HPDE6-E6E7 (cell line): ENCODE results near the gene SPOCK3.

ENCODE experiments used
- DNase-seq: peaks from one replicate; pipeline ENCODE4 v3.0.0; 2011; ENCODE audit warnings: missing footprints; ENCODE audit errors: extremely low spot score

SPOCK3 gene

GRCh38 chr4:167176723-167177367 lies 57.4 kb downstream of the SPOCK3 start:
- DNase-seq = no peak

- DNase-seq = no peak
Measured at GRCh38 chr4:167171928-167172327, 62.4 kb downstream of the SPOCK3 start.

DNA sequence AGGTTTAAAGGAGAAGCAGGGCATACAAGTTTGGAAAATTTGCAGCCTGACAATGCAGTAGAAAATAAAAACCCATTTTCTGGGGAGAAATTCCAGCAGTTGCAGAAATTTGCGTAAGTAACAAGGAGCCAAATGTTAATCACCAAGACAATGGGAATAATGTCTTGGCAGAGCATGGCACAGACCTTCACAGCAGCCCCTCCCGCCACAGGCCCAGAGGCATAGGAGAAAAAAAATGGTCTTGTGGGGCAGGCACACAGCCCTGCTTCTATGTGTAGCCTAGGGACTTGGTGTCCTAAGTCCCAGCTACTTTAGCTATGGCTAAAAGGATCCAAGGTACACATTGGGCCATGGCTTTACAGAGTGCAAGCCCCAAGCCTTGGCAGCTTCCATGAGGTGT lies 65.7 kb downstream of the SPOCK3 start:
- no peak for DNase-seq

- no peak for DNase-seq
Measured at GRCh38 chr4:167150587-167150986, 83.7 kb downstream of the SPOCK3 start.

- DNase-seq = no peak
Measured at GRCh38 chr4:167144605-167145004, 89.7 kb downstream of the SPOCK3 start.

DNA sequence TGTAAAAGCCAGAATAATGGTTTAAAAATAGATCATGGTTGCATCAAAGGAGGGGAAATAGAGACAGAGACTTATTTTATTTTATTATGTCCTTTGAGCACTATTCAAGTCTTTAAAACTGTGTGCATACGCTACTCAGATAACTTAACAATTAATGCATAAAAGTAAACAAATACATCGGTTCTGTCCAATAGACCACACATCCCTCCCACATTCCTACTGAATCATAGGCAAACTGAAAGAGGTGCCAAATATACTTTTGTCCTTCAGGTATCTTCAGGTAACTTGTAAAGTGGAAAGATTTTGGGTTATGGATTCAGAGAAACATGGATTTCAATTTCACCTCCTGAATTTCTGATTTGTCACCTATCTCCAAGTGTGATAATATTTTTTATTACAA lies 91.3 kb downstream of the SPOCK3 start:
- no peak for DNase-seq

DNA sequence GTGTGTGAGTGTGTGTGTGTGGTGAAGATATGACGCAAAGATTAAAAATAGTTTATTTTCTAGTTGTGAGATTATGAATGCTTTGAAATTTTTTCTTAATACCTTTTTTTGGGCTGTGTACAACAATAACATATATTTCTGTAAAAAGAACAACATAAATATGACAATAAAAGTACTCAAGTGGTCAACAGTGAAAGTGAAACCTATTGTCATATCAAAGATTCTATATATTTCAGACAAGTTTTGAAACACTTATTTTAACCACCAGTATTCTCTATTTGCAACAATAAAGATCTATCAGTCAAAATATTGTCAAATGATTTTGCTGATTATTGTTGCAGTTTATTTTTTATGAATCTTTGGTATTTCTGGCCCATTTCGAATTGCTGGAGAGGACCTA lies 98.0 kb downstream of the SPOCK3 start:
- no peak for DNase-seq

GRCh38 chr4:167129146-167129545 lies 105.1 kb downstream of the SPOCK3 start:
- no peak for DNase-seq

GRCh38 chr4:167119392-167119791 lies 114.9 kb downstream of the SPOCK3 start:
- no peak for DNase-seq

DNA sequence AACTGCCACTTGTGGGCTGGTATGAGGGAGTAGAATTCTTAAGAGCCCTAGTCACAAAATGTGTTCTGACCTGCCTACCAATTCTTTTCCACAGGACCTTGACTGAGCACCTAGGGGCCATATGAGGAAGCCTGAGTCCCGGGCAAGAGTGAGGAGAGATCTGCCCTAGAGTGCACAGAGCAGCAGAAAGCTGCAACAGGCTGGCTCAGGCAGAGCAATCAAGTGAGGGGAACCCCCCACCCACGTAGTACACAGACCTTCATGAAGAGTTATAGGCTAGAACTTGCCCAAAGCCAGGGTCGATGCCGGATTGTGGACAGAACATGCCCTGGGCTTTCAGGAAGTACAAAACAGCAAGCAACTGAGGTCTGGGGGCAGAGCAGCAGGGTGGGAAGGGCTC lies 117.0 kb downstream of the SPOCK3 start:
- peak; percentile 55 for DNase-seq

DNA sequence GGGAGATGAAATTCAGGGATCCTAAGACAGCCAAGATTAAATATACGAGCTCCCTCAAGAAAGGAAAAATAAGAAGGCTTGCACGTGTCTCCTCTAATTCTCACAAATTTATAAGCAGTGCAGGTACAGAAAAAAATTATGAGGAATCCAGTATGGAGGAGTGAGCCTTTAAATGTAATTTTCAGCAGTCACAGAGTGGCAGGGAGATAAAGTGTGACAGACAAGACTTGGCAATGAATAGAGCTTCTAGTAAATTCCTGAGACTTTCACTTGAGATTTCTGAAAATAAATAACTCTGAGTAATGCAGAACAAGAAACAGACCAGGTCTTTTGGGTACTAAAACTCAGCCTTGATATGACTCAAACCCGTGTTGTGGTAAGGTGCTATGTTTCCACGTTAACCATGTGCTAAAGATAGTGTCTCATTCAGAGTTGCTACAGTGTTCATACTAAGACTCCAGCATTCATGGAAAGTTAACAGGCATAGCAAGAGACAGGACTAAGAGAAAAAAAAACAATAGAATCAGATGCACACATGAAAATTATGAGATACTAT lies 119.8 kb downstream of the SPOCK3 start:
- no peak for DNase-seq

- DNase-seq = no peak
Measured at GRCh38 chr4:167111622-167112021, 122.7 kb downstream of the SPOCK3 start.

- no peak for DNase-seq
Measured at GRCh38 chr4:167111092-167111491, 123.2 kb downstream of the SPOCK3 start.

GRCh38 chr4:167109859-167110258 lies 124.4 kb downstream of the SPOCK3 start:
- DNase-seq = no peak

DNA sequence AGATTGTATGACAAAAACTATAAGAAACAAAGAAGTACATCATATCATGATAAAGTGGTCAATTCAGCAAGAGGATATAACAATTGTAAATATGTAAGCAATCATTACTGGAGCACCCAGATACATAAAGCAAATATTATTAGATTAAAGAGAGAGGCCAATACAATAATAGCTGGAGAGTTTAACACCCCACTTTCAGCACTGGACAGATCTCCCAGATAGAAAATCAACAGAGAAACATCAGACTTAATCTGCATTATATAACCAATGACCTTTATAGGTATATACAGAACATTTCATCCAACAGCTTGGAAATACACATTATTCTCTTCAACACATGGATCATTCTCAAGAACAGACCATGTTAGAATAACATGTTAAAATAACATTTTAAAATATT lies 128.4 kb downstream of the SPOCK3 start:
- no peak for DNase-seq

GRCh38 chr4:167102475-167102874 lies 131.8 kb downstream of the SPOCK3 start:
- DNase-seq = no peak

DNA sequence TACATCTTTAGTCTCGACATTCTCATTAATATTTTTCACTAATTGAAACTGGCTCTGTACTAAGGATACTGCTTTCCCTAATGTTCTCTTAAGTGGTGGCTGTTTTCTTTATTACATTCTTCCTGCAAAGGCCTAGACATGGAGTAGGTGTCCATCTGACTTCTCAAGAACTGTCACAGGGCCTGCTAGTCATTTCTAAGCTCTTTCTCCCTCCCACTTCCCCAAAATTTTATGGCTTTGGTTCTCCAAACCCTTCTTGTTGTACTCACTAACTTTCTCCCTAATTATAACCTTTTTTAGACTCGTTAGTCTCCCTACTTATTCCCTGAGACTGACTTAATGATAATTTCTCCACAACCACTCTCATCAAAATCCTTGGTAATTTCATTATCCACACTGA lies 133.3 kb downstream of the SPOCK3 start:
- no peak for DNase-seq

GRCh38 chr4:167100120-167100519 lies 134.2 kb downstream of the SPOCK3 start:
- DNase-seq = peak; percentile 58

DNA sequence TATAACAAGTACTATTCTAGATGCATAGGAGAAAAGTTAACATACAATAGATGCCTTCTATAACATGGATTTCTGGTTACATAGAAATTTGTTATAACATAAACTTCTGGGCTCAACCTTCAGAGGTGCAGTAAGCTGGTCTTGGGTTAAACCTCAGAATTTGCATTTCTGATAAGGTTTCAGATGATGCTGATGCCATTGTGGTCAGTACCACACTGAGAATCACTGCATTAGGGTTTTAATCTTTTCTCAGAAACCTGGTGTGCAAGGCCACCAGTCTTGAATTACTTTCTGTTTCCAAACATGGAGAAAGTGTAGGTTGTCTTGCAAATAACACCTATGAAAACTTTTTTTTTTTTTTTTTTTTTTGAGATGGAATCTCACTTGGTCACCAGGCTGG lies 146.2 kb downstream of the SPOCK3 start:
- DNase-seq = no peak

DNA sequence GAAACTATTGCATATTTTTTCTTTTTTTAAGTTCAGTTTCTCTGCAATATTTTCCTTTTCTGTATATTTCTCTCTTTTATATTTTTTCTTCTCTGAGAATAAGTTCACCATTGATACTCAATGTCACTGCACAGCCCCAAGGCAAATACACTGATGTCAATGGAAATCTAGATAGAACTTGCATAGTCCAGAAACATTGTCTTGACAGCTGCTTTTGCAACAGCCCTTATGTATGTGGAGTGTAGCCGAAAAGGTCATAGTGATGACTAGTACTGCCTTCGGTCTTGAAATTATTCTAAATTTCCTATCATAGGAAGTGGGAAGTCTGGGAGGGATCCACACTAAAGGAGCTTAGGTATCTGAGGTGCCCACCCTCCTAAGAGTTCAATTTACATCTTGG lies 150.0 kb downstream of the SPOCK3 start:
- no peak for DNase-seq

DNA sequence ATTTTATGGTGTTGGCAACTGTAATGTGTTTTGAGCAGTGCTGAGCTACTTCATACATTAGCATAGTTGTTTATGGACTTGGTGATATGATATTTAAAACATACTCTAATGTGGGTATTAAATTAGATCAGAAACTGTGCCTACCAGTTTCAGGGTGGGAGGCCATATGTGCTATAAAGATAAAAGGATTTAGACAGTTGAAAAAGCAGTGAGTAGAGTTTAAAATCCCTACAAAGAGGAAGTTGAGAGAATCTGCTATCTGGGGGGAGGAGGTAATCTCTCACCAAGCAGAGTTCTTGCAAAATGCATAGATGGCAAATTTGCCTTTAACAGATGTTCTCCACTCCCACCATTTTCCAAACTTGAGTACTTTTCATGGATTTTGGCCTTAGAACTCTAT lies 154.5 kb downstream of the SPOCK3 start:
- DNase-seq = no peak

- DNase-seq = no peak
Measured at GRCh38 chr4:167052631-167053091, 181.6 kb downstream of the SPOCK3 start.

- DNase-seq = no peak
Measured at GRCh38 chr4:167049257-167049656, 185.0 kb downstream of the SPOCK3 start.

DNA sequence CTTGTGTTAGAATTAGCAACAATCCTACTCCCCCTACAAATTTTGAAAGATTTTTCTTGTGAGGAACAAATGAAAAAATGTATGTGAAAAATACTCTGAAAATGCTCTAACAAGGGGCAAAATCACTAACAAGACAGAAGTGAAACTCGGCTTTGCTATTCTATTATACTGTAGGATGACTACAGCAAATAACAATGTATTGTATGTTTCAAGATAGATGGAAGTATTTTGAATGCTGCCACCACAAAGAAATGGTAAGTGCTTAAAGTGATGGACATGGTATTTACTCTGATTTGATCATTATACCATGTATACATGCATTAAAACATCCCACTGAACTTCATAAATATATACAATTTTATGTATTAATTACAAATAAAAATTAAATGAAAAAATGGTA lies 192.8 kb downstream of the SPOCK3 start:
- DNase-seq = no peak
